GM12878 (cell line): ENCODE results near the gene RFX7. TPM values are rescaled to one million over a fixed set of nuclear protein-coding genes. Genes with fewer than 3 reads are reported as not detected.

Experiments used
- ATAC-seq: fragments of 200-7000 bp; cut with Tn5 transposase; 3 replicates; pipeline ENCODE4 v1.9.1; 2020; ENCODE audit warnings: mild to moderate bottlenecking, moderate library complexity
- BruUV-seq: library from RNA; stranded (reverse); fragments of 400-500 nt; replicated peaks from 2 replicates; lab custom pipeline; 2021; lab: Mats Ljungman, UMichigan
- CTCF ChIA-PET: fragments of 300-600 bp; sonication (Branson Sonifier 250); formaldehyde crosslinking; extraction: SDS; loops from one replicate; lab custom pipeline; 2021; ENCODE audit warnings: inconsistent platforms; lab: Yijun Ruan, JAX
- POLR2A ChIA-PET: fragments of 350-600 bp; formaldehyde crosslinking; extraction: SDS; loops from one replicate; lab custom pipeline; 2021; ENCODE audit warnings: inconsistent platforms; lab: Charles Lee
- RAD21 ChIA-PET: fragments of 300-600 bp; sonication (Branson Sonifier 250); formaldehyde crosslinking; loops from one replicate; lab custom pipeline; 2023; ENCODE audit warnings: antibody characterized with exemption; ENCODE audit not compliant: unreplicated experiment; lab: Charles Lee
- SMC1A ChIA-PET: fragments of 300-600 bp; sonication (Branson Sonifier 250); formaldehyde crosslinking; loops from one replicate; lab custom pipeline; 2023; ENCODE audit not compliant: unreplicated experiment, uncharacterized antibody; lab: Charles Lee
- DNase-seq: peaks from one replicate; pipeline ENCODE4 v3.0.0-alpha.2; 2011; ENCODE audit warnings: low read depth, low spot score
- FAIRE-seq: peaks from 3 replicates; lab custom pipeline; 2011; peaks lifted over from hg19 to GRCh38; lab: Jason Lieb, UNC
- H2AFZ ChIP-seq: 2 replicates; pipeline ENCODE4 v1.6.0; 2011; ENCODE audit warnings: low read depth, low read length, control low read depth; ENCODE audit not compliant: control insufficient read depth
- H3K27ac ChIP-seq: 2 replicates; pipeline ENCODE4 v1.5.1; 2011; ENCODE audit warnings: control low read depth; ENCODE audit not compliant: control insufficient read depth, insufficient read depth
- H3K27me3 ChIP-seq, 2 experiments: replicated peaks in 1 of 2; 2 replicates each; pipeline versions ENCODE4 v1.6.0 to v1.6.1; 2011; ENCODE audit warnings: low read length in 1 of 2; ENCODE audit not compliant: control insufficient read depth in 2 of 2, insufficient read depth in 2 of 2
- H3K36me3 ChIP-seq, 2 experiments: 2 replicates each; pipeline ENCODE4 v1.5.1; 2011; ENCODE audit warnings: low read length in 1 of 2; ENCODE audit not compliant: control insufficient read depth in 2 of 2, insufficient read depth in 2 of 2
- H3K4me1 ChIP-seq: 2 replicates; pipeline ENCODE4 v1.6.1; 2011; ENCODE audit warnings: mild to moderate bottlenecking, low read length, moderate library complexity, mixed read lengths; ENCODE audit not compliant: control insufficient read depth, insufficient read depth
- H3K4me2 ChIP-seq: 2 replicates; pipeline ENCODE4 v1.6.0; 2011; ENCODE audit warnings: control low read depth; ENCODE audit not compliant: control insufficient read depth, insufficient read depth
- H3K4me3 ChIP-seq: fragments of 200-600 bp; sonication (generic); 2 replicates; pipeline ENCODE4 v1.5.1; 2016
- H3K79me2 ChIP-seq: 2 replicates; pipeline ENCODE4 v1.6.0; 2011; ENCODE audit warnings: low read length; ENCODE audit not compliant: control insufficient read depth, insufficient read depth
- H3K9ac ChIP-seq: 2 replicates; pipeline ENCODE4 v1.8.0; 2011; ENCODE audit warnings: low read length, control low read depth, mixed read lengths; ENCODE audit not compliant: control insufficient read depth, insufficient read depth
- H3K9me3 ChIP-seq: replicated peaks from 3 replicates; pipeline ENCODE4 v1.5.1; 2011; ENCODE audit warnings: mild to moderate bottlenecking, low read length; ENCODE audit not compliant: control insufficient read depth, insufficient read depth
- H4K20me1 ChIP-seq: 2 replicates; pipeline ENCODE4 v1.6.0; 2011; ENCODE audit not compliant: control insufficient read depth, insufficient read depth
- BHLHE40 ChIP-seq, 2 experiments: fragments of 450-650 bp in 1 of 2; IDR thresholded peaks; 2 replicates each; pipeline ENCODE4 v1.6.1; 2011 to 2017; ENCODE audit warnings: low read depth in 2 of 2, borderline replicate concordance in 1 of 2, improper control_type of control experiment in 1 of 2, low read length in 1 of 2, mild to moderate bottlenecking in 1 of 2
- BMI1 ChIP-seq: fragments of 450-650 bp; IDR thresholded peaks from 2 replicates; pipeline ENCODE4 v1.6.1; 2016; ENCODE audit warnings: mild to moderate bottlenecking, moderate library complexity, borderline replicate concordance
- E2F4 ChIP-seq: IDR thresholded peaks from 2 replicates; pipeline ENCODE4 v1.6.1; 2012; ENCODE audit warnings: low read depth, low read length, improper control_type of control experiment
- FOXK2 ChIP-seq: fragments of 450-650 bp; IDR thresholded peaks from 2 replicates; pipeline ENCODE4 v1.6.1; 2017; ENCODE audit warnings: mild to moderate bottlenecking, moderate library complexity
- GABPA ChIP-seq: IDR thresholded peaks from 2 replicates; pipeline ENCODE4 v1.6.1; 2014; ENCODE audit warnings: antibody characterized with exemption, low read depth, mild to moderate bottlenecking, inconsistent platforms
- IKZF2 ChIP-seq, 2 experiments: fragments of 450-650 bp; IDR thresholded peaks; 2 replicates each; pipeline ENCODE4 v1.6.1; 2017; ENCODE audit warnings: mild to moderate bottlenecking in 2 of 2, moderate library complexity in 2 of 2
- NBN ChIP-seq: fragments of 450-650 bp; IDR thresholded peaks from 2 replicates; pipeline ENCODE4 v1.6.1; 2016
- NRF1 ChIP-seq: conservative IDR thresholded peaks from 2 replicates; pipeline ENCODE4 v1.6.1; 2011; ENCODE audit warnings: mild to moderate bottlenecking, low read depth, low read length, improper control_type of control experiment
- RB1 ChIP-seq: fragments of 450-650 bp; formaldehyde crosslinking; IDR thresholded peaks from 2 replicates; pipeline ENCODE4 v1.6.1; 2017; ENCODE audit warnings: mild to moderate bottlenecking, borderline replicate concordance
- RUNX3 ChIP-seq: IDR thresholded peaks from 2 replicates; pipeline ENCODE4 v1.6.1; 2012; ENCODE audit warnings: low read length, inconsistent platforms
- SIN3A ChIP-seq: IDR thresholded peaks from 2 replicates; pipeline ENCODE4 v1.6.1; 2012; ENCODE audit warnings: low read depth, low read length, improper control_type of control experiment
- SMAD5 ChIP-seq: IDR thresholded peaks from 2 replicates; pipeline ENCODE4 v1.6.1; 2016; ENCODE audit warnings: antibody characterized with exemption, low read depth
- SREBF2 ChIP-seq: IDR thresholded peaks from 2 replicates; pipeline ENCODE4 v1.6.1; 2012; ENCODE audit warnings: mild to moderate bottlenecking, low read length
- ZNF24 ChIP-seq: fragments of 450-650 bp; IDR thresholded peaks from 2 replicates; pipeline ENCODE4 v1.6.1; 2017; ENCODE audit warnings: antibody characterized with exemption, mild to moderate bottlenecking
- ZSCAN29 ChIP-seq: fragments of 450-650 bp; IDR thresholded peaks from 2 replicates; pipeline ENCODE4 v1.6.1; 2017; ENCODE audit warnings: mild to moderate bottlenecking, moderate library complexity
- WGBS: methylation state at CpG from one replicate; pipeline ENCODE4 v1.1.6; 2016; ENCODE audit warnings: low lambda C conversion rate; ENCODE audit not compliant: insufficient replicate concordance, insufficient coverage; ENCODE audit errors: missing lambda C conversion rate; 5-methylcytosine and 5-hydroxymethylcytosine counted together
- in situ Hi-C: fragments of 300-500 bp; cut with MboI; formaldehyde crosslinking; loops from 9 replicates; pipeline ENCODE4 v1.14.3; 2018; ENCODE audit warnings: mixed read lengths
- intact Hi-C: fragments of 100-400 bp; cut with micrococcal nuclease; formaldehyde crosslinking; loops from one replicate; pipeline ENCODE4 v1.14.2; 2022; ENCODE audit not compliant: unreplicated experiment
- polyA plus RNA-seq, 11 experiments: library from polyadenylated mRNA; depleted of rRNA in 4 of 11; unstranded in 6 of 11; stranded (reverse) in 5 of 11; fragments of >200 nt; fragmentation: Nextera tagmentation in 4 of 11; fragmentation: Illumina TruSeq in 1 of 11; extraction: Ambion mirVana in 4 of 11; extraction: Trizol in 1 of 11; gene quantifications; 1 replicate in 1 of 11; 2 replicates in 10 of 11; pipeline versions ENCODE4 v1.2.1 to v1.2.3, GENCODE V29; 2011 to 2016; ENCODE audit warnings: inconsistent platforms in 2 of 11, missing spikeins in 2 of 11, low read depth in 1 of 11
- total RNA-seq, 4 experiments: library from RNA; depleted of rRNA in 3 of 4; stranded (reverse); fragments of >200 nt in 3 of 4; fragmentation: Illumina TruSeq in 1 of 4; extraction: Trizol in 1 of 4; gene quantifications; 2 replicates each; pipeline versions ENCODE4 v1.2.1 to v1.2.3, GENCODE V29; 2013 to 2021
- TF ChIP-seq, protein P1 (sequence below): IDR thresholded peaks from 2 replicates; pipeline ENCODE4 v1.6.1; 2012; ENCODE audit warnings: low read length, inconsistent platforms

Gene RFX7
- total and polyA plus RNA-seq, 10 of the 15 experiments (the other 5 are each of a cell fraction or from before 2014, with no cell fraction given): 3.2 to 31.4 (median 10.7) TPM

DNA sequence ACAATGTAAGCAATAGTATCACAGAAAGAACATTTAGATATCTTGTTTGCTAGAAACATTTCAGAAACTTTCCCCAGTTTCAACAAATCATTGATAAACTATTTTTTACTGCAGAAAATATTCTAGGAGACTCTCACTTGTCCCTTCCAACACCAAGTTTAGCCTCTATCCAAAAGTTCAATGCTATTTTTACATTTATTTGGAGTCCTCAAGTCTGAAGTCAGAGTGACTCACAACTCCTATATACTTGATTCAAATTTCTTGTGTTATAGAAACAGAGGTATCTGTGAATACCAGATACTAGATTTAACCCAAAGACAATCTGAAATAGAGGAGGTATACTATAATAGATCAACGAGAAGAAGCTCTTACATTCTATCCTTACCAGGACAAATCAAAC lies 49.6 kb downstream of the RFX7 start:
- Histone ChIP-seq H3K36me3 (no peaks in the 10 kb centered on the region), H3K27me3 (no peaks in the 10 kb centered on the region), H3K9ac (no peak overlapping the region), H3K4me1 (no peaks in the 10 kb centered on the region), H3K4me2 (no peak overlapping the region), H3K9me3 (no peaks in the 10 kb centered on the region), H4K20me1 (no peaks in the 10 kb centered on the region), H3K79me2 (peaks cover 50% of the 10 kb centered on the region), H2AFZ (no peak overlapping the region), H3K27ac (no peak overlapping the region), H3K4me3 (no peak overlapping the region)
- FAIRE-seq (peak; percentile 72), ATAC-seq (no peak), DNase-seq (no peak)
- in situ Hi-C loops: no loop called here
- BruUV-seq: no TSS peak
- TF ChIP-seq RB1: no peak
- TF ChIP-seq NRF1: no peak
- TF ChIP-seq, protein P1, sequence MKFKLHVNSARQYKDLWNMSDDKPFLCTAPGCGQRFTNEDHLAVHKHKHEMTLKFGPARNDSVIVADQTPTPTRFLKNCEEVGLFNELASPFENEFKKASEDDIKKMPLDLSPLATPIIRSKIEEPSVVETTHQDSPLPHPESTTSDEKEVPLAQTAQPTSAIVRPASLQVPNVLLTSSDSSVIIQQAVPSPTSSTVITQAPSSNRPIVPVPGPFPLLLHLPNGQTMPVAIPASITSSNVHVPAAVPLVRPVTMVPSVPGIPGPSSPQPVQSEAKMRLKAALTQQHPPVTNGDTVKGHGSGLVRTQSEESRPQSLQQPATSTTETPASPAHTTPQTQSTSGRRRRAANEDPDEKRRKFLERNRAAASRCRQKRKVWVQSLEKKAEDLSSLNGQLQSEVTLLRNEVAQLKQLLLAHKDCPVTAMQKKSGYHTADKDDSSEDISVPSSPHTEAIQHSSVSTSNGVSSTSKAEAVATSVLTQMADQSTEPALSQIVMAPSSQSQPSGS: no peak
- TF ChIP-seq GABPA: no peak
- no peak for TF ChIP-seq RUNX3
- no peak for TF ChIP-seq NBN
- TF ChIP-seq SMAD5: no peak
- no peak for TF ChIP-seq SIN3A
- TF ChIP-seq E2F4: no peak
- no peak for TF ChIP-seq ZNF24
- TF ChIP-seq IKZF2 (IDR thresholded peaks at IDR 0.05): no peak
- TF ChIP-seq BMI1: no peak
- no peak for TF ChIP-seq ZSCAN29
- no peak for TF ChIP-seq SREBF2
- no peak for TF ChIP-seq BHLHE40 (IDR thresholded peaks at IDR 0.05; ENCODE audit: borderline replicate concordance in 1 of 2, low read depth in 2 of 2, low read length in 1 of 2)
- no peak for TF ChIP-seq FOXK2
- SMC1A ChIA-PET: interaction anchor here (1.9 kb wide), 1 partner anchor 51 kb away, joined by 4 read pairs; no protein-coding TSS in a partner anchor
- intact Hi-C loops: no loop called here
- POLR2A ChIA-PET: no interaction called here
- RAD21 ChIA-PET: no interaction called here
- CTCF ChIA-PET: no interaction called here
- 95% methylated on average over 1 of the region's 1 CpG for WGBS
